ENCODE results near the gene ACSBG1. TPM values are rescaled to one million over a fixed set of nuclear protein-coding genes. Genes with fewer than 3 reads are reported as not detected.
A peak's percentile ranks its signal among the peaks of the same experiment; 100 is the strongest.

ACSBG1 gene
- total RNA-seq, 2 experiments from 2014 or later = 0.28 TPM; not detected in 1

DNA sequence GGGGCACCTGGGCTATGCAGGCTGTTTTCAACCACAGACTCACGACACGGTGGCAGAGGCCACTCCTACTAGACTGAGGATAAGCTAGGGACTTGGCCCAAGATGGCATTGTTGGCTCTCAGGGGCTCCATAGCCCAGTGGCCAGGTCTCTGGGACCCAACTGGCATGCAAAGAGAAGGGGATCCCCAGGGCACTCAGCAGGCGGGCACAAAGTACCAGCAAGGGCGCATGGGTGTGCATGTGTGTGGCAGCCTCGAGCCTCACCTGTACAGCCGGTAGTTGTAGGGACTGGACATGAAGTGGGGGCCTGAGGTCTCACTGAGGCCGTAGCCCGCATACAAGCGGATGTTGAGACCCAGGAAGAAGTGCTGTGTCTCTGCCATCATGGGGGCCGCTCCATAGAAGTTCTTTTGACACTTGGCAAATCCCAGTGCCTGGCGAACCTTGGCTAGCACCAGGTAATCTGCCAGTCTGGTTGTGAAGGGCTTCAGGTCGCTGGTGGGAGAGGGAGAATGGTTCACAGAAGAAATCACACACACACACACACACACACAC, 55.0 kb downstream of the ACSBG1 start:
- CTCF ChIA-PET = interaction anchor here (1.4 to 8.8 kb wide), 2 partner anchors 17 to 61 kb away, joined by 3 to 59 read pairs; no protein-coding TSS in a partner anchor
- ATAC-seq (no peak), DNase-seq (peak; percentile 29)

GRCh38 chr15:78178064-78178463, 56.3 kb downstream of the ACSBG1 start:
- Mint-ChIP-seq H3K27ac (no peak overlapping the region), H3K4me1 (peaks cover 19% of the 10 kb centered on the region), H3K4me3 (no peak overlapping the region), H3K9me3 (ENCODE audit: low read depth) (no peaks in the 10 kb centered on the region), H3K36me3 (peaks cover 4% of the 10 kb centered on the region), H3K27me3 (no peaks in the 10 kb centered on the region)
- no peak for ATAC-seq
- no peak for DNase-seq
- CTCF ChIA-PET = interaction anchor here (1.1 to 8.8 kb wide), 10 partner anchors 10 to 63 kb away, joined by 3 to 59 read pairs (median 8); partner anchors contain the start of genes ACSBG1 and CIB2

More for the DNA sequence above, 55.0 kb downstream of the ACSBG1 start:
- no peaks in the 10 kb centered on the region for H3K9me3 Mint-ChIP-seq (ENCODE audit: low read depth)
- H3K4me1 Mint-ChIP-seq = peaks cover 7% of the 10 kb centered on the region
- no peak overlapping the region for H3K4me3 Mint-ChIP-seq
- no peak overlapping the region for H3K27ac Mint-ChIP-seq
- H3K36me3 Mint-ChIP-seq = peaks cover 3% of the 10 kb centered on the region
- H3K27me3 Mint-ChIP-seq = no peaks in the 10 kb centered on the region

DNA sequence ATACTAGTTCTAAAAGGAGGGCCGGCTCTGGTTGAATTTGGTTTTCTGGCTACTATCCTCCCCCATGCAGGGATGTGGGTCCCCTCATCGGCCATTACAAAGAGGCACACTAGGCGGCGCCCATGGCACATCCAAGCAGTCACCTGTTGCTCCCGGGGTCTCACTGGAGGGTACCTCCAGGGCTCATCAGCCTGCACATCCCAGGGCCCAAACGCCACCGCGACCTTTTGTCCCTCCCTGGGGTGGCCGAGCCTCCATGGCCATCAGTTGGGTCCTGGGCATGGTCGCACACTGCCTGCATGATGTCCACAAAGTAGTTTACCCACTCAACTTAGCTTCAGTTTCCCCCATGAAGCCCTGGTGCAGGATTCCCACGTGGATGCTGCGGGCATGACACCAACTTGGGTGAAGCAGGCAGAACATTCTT, 56.9 kb downstream of the ACSBG1 start:
- Mint-ChIP-seq H3K4me1 (peaks cover 23% of the 10 kb centered on the region), H3K27ac (no peak overlapping the region), H3K9me3 (ENCODE audit: low read depth) (no peaks in the 10 kb centered on the region), H3K4me3 (no peak overlapping the region), H3K27me3 (no peaks in the 10 kb centered on the region), H3K36me3 (peaks cover 9% of the 10 kb centered on the region)
- CTCF ChIA-PET = interaction anchor here (1.1 to 8.8 kb wide), 12 partner anchors 10 to 122 kb away, joined by 3 to 59 read pairs (median 5); partner anchors contain the start of genes ACSBG1, CIB2 and SKIC8
- DNase-seq = peak; percentile 68
- peak; percentile 62 for ATAC-seq

- Mint-ChIP-seq H3K27ac (no peak overlapping the region), H3K9me3 (ENCODE audit: low read depth) (no peaks in the 10 kb centered on the region), H3K36me3 (peaks cover 28% of the 10 kb centered on the region), H3K4me1 (peaks cover 29% of the 10 kb centered on the region), H3K4me3 (no peak overlapping the region), H3K27me3 (no peaks in the 10 kb centered on the region)
- peak; percentile 21 for DNase-seq
- no peak for ATAC-seq
- CTCF ChIA-PET = interaction anchor here (2.6 to 8.8 kb wide), 2 partner anchors 12 to 21 kb away, joined by 9 to 59 read pairs; no protein-coding TSS in a partner anchor
These were observed 59.0 kb downstream of the ACSBG1 start for GRCh38 chr15:78175330-78175729.

GRCh38 chr15:78174401-78174800, 60.0 kb downstream of the ACSBG1 start:
- H3K4me1 Mint-ChIP-seq = peaks cover 32% of the 10 kb centered on the region
- ATAC-seq (peak; percentile 20), DNase-seq (peak; percentile 70)
- H3K27ac Mint-ChIP-seq = no peak overlapping the region
- H3K27me3 Mint-ChIP-seq = no peaks in the 10 kb centered on the region
- H3K36me3 Mint-ChIP-seq = peaks cover 37% of the 10 kb centered on the region
- CTCF ChIA-PET = interaction anchor here (0.9 to 8.8 kb wide), 3 partner anchors 21 to 42 kb away, joined by 3 to 59 read pairs (median 3); no protein-coding TSS in a partner anchor
- no peak overlapping the region for H3K4me3 Mint-ChIP-seq
- H3K9me3 Mint-ChIP-seq (ENCODE audit: low read depth) = no peaks in the 10 kb centered on the region

GRCh38 chr15:78171864-78172472, 62.4 kb downstream of the ACSBG1 start:
- Mint-ChIP-seq H3K9me3 (ENCODE audit: low read depth) (no peaks in the 10 kb centered on the region), H3K4me3 (no peak overlapping the region), H3K27ac (no peak overlapping the region), H3K4me1 (peaks cover 51% of the 10 kb centered on the region), H3K36me3 (peaks cover 55% of the 10 kb centered on the region), H3K27me3 (no peaks in the 10 kb centered on the region)
- ATAC-seq (no peak), DNase-seq (no peak)
- CTCF ChIA-PET = interaction anchor here (0.9 to 1.8 kb wide), 7 partner anchors 15 to 69 kb away, joined by 3 to 9 read pairs (median 6); partner anchors contain the start of genes CIB2 and IDH3A

DNA sequence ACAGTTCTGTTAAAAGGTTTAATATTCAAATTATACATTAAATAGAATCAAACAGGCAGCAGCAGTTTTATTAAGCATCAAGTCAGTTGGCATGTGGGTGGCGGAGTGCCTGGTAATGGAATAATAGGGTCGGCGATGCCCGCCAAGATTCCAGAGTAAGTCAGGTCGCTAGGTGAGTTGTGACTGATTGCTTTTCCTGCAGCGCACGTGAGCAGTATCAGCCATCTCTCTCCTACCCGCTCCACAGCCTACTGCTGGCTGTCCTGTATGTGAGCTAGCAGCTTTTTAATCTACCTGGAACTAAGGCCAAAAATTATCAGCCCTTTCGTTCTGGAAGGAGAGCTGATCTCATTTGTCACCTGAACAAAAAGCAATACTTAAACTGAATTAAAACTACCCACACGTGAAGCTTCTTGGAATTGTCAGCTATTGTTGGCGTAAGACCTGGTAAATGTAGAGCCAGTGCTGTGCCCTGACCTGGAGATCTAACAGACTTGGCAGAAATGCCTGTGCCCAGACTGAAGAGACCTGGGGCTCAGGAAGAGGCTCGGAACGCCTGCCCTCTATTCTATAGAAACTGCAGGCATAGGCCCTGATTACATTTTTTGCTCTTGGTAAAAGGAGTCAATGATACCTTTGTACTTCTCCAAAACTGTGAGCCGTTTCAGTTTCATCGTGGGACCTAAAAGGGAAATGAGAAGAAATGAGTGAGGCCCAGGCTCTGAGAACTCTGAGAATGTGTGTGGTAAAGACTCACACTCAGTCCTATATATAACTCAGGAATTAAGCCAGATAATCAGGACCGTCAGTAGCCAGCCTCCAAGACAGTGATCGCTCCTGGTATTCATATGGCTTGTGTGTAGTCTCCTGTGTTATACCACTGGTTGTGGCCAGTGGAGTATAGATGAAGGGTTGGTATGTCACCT, 63.3 kb downstream of the ACSBG1 start:
- Mint-ChIP-seq H3K4me3 (no peak overlapping the region), H3K4me1 (peaks cover 59% of the 10 kb centered on the region), H3K36me3 (peaks cover 63% of the 10 kb centered on the region), H3K27ac (no peak overlapping the region), H3K9me3 (ENCODE audit: low read depth) (no peaks in the 10 kb centered on the region), H3K27me3 (no peaks in the 10 kb centered on the region)
- DNase-seq = no peak
- no peak for ATAC-seq
- CTCF ChIA-PET = interaction anchor here (1.0 to 1.8 kb wide), 4 partner anchors 24 to 62 kb away, joined by 3 to 9 read pairs (median 6); partner anchors contain the start of gene CIB2

DNA sequence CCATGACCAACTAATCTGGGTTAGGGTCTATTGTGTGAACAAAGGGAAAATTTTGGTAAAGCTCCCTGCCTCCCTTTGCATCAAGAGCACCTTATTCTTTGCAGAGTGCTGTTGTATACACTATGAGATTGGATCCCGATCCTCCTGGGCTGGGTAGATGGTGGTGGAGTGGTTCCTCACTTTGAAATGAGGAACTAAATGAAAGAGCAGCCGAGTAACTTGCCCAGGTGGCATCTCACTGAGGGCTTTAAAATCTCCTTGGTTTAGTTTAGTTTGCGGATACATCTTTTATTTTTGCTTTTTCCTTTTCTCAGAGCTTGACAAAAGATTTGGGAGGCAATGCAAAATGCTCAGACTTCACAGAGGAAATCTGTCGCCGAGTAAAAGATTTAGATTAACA, 65.8 kb downstream of the ACSBG1 start:
- Mint-ChIP-seq H3K27me3 (no peaks in the 10 kb centered on the region), H3K4me3 (no peak overlapping the region), H3K9me3 (ENCODE audit: low read depth) (no peaks in the 10 kb centered on the region), H3K4me1 (peaks cover 46% of the 10 kb centered on the region), H3K27ac (peak overlapping the region; percentile 21), H3K36me3 (peaks cover 78% of the 10 kb centered on the region)
- CTCF ChIA-PET = interaction anchor here (3.9 kb wide), 1 partner anchor 9 kb away, joined by 18 read pairs; no protein-coding TSS in a partner anchor
- ATAC-seq (no peak), DNase-seq (no peak)

- peaks cover 78% of the 10 kb centered on the region for H3K36me3 Mint-ChIP-seq
- DNase-seq (peak; percentile 78), ATAC-seq (peak; percentile 99)
- CTCF ChIA-PET = interaction anchor here (0.5 to 3.9 kb wide), 7 partner anchors 10 to 785 kb away, joined by 3 to 18 read pairs (median 3); partner anchors contain the start of genes CIB2 and IDH3A
- no peaks in the 10 kb centered on the region for H3K27me3 Mint-ChIP-seq
- H3K4me3 Mint-ChIP-seq = peak overlapping the region; percentile 61
- H3K4me1 Mint-ChIP-seq = peaks cover 37% of the 10 kb centered on the region
- H3K27ac Mint-ChIP-seq = peak overlapping the region; percentile 89
- no peaks in the 10 kb centered on the region for H3K9me3 Mint-ChIP-seq (ENCODE audit: low read depth)
These were observed 67.0 kb downstream of the ACSBG1 start for GRCh38 chr15:78167227-78167888.

- H3K4me3 Mint-ChIP-seq = no peak overlapping the region
- CTCF ChIA-PET = interaction anchor here (1.2 kb wide), 1 partner anchor 13 kb away, joined by 9 read pairs; no protein-coding TSS in a partner anchor
- H3K36me3 Mint-ChIP-seq = peaks cover 64% of the 10 kb centered on the region
- H3K4me1 Mint-ChIP-seq = peaks cover 27% of the 10 kb centered on the region
- DNase-seq (no peak), ATAC-seq (no peak)
- no peaks in the 10 kb centered on the region for H3K27me3 Mint-ChIP-seq
- H3K27ac Mint-ChIP-seq = peak overlapping the region; percentile 19
- H3K9me3 Mint-ChIP-seq (ENCODE audit: low read depth) = no peaks in the 10 kb centered on the region
These were observed 70.4 kb downstream of the ACSBG1 start for GRCh38 chr15:78164010-78164409.

GRCh38 chr15:78162038-78162437, 72.3 kb downstream of the ACSBG1 start:
- Mint-ChIP-seq H3K9me3 (ENCODE audit: low read depth) (no peaks in the 10 kb centered on the region), H3K27ac (peak overlapping the region; percentile 38), H3K27me3 (no peaks in the 10 kb centered on the region), H3K36me3 (peaks cover 55% of the 10 kb centered on the region), H3K4me3 (no peak overlapping the region), H3K4me1 (peaks cover 12% of the 10 kb centered on the region)
- CTCF ChIA-PET = interaction anchor here (1.2 to 2.3 kb wide), 2 partner anchors 15 to 34 kb away, joined by 6 to 7 read pairs; no protein-coding TSS in a partner anchor
- DNase-seq (peak; percentile 59), ATAC-seq (peak; percentile 76)

GRCh38 chr15:78159395-78159794, 75.0 kb downstream of the ACSBG1 start:
- ATAC-seq = no peak
- Mint-ChIP-seq H3K4me1 (peaks cover 3% of the 10 kb centered on the region), H3K4me3 (no peak overlapping the region), H3K27ac (no peak overlapping the region), H3K36me3 (peaks cover 44% of the 10 kb centered on the region), H3K9me3 (ENCODE audit: low read depth) (no peaks in the 10 kb centered on the region), H3K27me3 (no peaks in the 10 kb centered on the region)
- CTCF ChIA-PET = no interaction called here
- no peak for DNase-seq

Data from activated CD8-positive, alpha-beta memory T cell treated with anti-CD3 and anti-CD28 coated beads, Interleukin-2, amount 10 ng/mL, durations not matched to agents 7 days and 5 days (primary cell).